Kidney (tissue), 14 donors: Measurements from ENCODE around the gene ANXA10. TPM values are rescaled to one million over a fixed set of nuclear protein-coding genes. Genes with fewer than 3 reads are reported as not detected.
"Not testable (repeated sequence)": the region's sequence is repeated elsewhere in the genome, so short reads cannot be mapped to it uniquely, and the experiment has no call there.

Source experiments
- DNase-seq, 5 donors: peaks; one replicate each; pipeline ENCODE4 v3.0.0-alpha.2; 2013 to 2020
- FAIRE-seq: peaks from 2 replicates; lab custom pipeline; 2012; peaks lifted over from hg19 to GRCh38; lab: Jason Lieb, UNC
- H3K27ac ChIP-seq, 2 donors: one replicate each; pipeline ENCODE4 v1.7.0; 2013; ENCODE audit warnings: low read depth in 2 of 2, low read length in 2 of 2, inconsistent platforms in 1 of 2
- H3K27me3 ChIP-seq: one replicate; pipeline ENCODE4 v1.7.1; 2013; ENCODE audit warnings: low read length, inconsistent platforms; ENCODE audit not compliant: control insufficient read depth, insufficient read depth
- H3K36me3 ChIP-seq, 3 donors: one replicate each; pipeline versions ENCODE4 v1.7.0 to v1.7.1; 2013; ENCODE audit warnings: low read length in 3 of 3, control low read depth in 1 of 3, inconsistent platforms in 1 of 3; ENCODE audit not compliant: insufficient read depth in 3 of 3, control insufficient read depth in 2 of 3
- H3K4me1 ChIP-seq, 3 donors: one replicate each; pipeline versions ENCODE4 v1.7.0 to v1.7.1; 2013; ENCODE audit warnings: low read length in 3 of 3, inconsistent platforms in 1 of 3, low read depth in 1 of 3; ENCODE audit not compliant: control insufficient read depth in 2 of 3, insufficient read depth in 2 of 3
- H3K4me3 ChIP-seq, 3 donors: one replicate each; pipeline versions ENCODE4 v1.7.0 to v1.8.1; 2013; ENCODE audit warnings: low read length in 3 of 3, control low read depth in 1 of 3, inconsistent platforms in 1 of 3
- H3K9ac ChIP-seq, 3 donors: one replicate each; pipeline versions ENCODE4 v1.7.0 to v1.7.1; 2013; ENCODE audit warnings: low read length in 3 of 3, control low read depth in 1 of 3, inconsistent platforms in 1 of 3
- H3K9me3 ChIP-seq, 3 donors: one replicate each; pipeline versions ENCODE4 v1.7.0 to v1.7.1; 2013; ENCODE audit warnings: low read length in 3 of 3, control low read depth in 1 of 3, inconsistent platforms in 1 of 3; ENCODE audit not compliant: control insufficient read depth in 2 of 3, insufficient read depth in 1 of 3
- CTCF ChIP-seq: IDR thresholded peaks from 3 replicates; pipeline ENCODE4 v1.5.1; 2012; ENCODE audit warnings: mild to moderate bottlenecking, moderate library complexity, borderline replicate concordance; ENCODE audit not compliant: insufficient read depth; ENCODE audit errors: extremely low read depth
- intact Hi-C: fragments of 100-400 bp; cut with DNase I; formaldehyde crosslinking; loops from one replicate; pipeline ENCODE4 v1.11.1; 2022
- polyA plus RNA-seq: library from polyadenylated mRNA; stranded (reverse); fragments of 350-450 nt; fragmentation: Illumina TruSeq; extraction: RNeasy Lipid Tissue Mini Kit (QIAGEN cat#74804); gene quantifications from one replicate; pipeline ENCODE4 v1.2.3, GENCODE V29; 2014; ENCODE audit warnings: low read depth, low replicate concordance; ENCODE audit not compliant: insufficient read depth
- total RNA-seq: library from RNA; stranded (reverse); fragmentation: NEBNext Ultra II Directional; extraction: Animal tissue kit (Norgen Biotek cat#: 25700); gene quantifications from one replicate; pipeline ENCODE4 v1.2.1, GENCODE V29; 2021
- donor health status: control.
- donor health status: control.
- donor health status: control.
- donor health status: control.
- donor health status: control.
- donor health status: DM: yes; HTN: yes; CAD: no.
- donor health status: Normal renal cell carcinoma (clear cell type).

Gene ANXA10
- total and polyA plus RNA-seq, 2 donors from 2014 or later, result not detected

GRCh38 chr4:168099195-168099594 lies 6.9 kb downstream of the ANXA10 start:
- intact Hi-C loops, result no loop called here
- H3K4me3 ChIP-seq, result no peak overlapping the region
- FAIRE-seq (no peak), DNase-seq (no peak)
- no peaks in the 10 kb centered on the region for H3K27me3 ChIP-seq
- no peaks in the 10 kb centered on the region for H3K36me3 ChIP-seq
- H3K27ac ChIP-seq, result no peak overlapping the region
- H3K9me3 ChIP-seq, result no peaks in the 10 kb centered on the region
- no peak overlapping the region for H3K9ac ChIP-seq
- TF ChIP-seq CTCF, result no peak
- H3K4me1 ChIP-seq, result no peaks in the 10 kb centered on the region

- H3K4me1 ChIP-seq, result no peaks in the 10 kb centered on the region
- DNase-seq (no peak), FAIRE-seq (no peak)
- H3K9ac ChIP-seq, result no peak overlapping the region
- no peak for TF ChIP-seq CTCF
- intact Hi-C loops, result no loop called here
- H3K27ac ChIP-seq, result no peak overlapping the region
- H3K9me3 ChIP-seq, result no peaks in the 10 kb centered on the region
- H3K36me3 ChIP-seq, result no peaks in the 10 kb centered on the region
- no peaks in the 10 kb centered on the region for H3K27me3 ChIP-seq
- no peak overlapping the region for H3K4me3 ChIP-seq
Measured at GRCh38 chr4:168101026-168101425, 8.7 kb downstream of the ANXA10 start.

- H3K9me3 ChIP-seq, result no peaks in the 10 kb centered on the region
- no peak overlapping the region for H3K4me3 ChIP-seq
- H3K27me3 ChIP-seq, result no peaks in the 10 kb centered on the region
- TF ChIP-seq CTCF, result no peak
- no peak overlapping the region for H3K27ac ChIP-seq
- H3K9ac ChIP-seq, result no peak overlapping the region
- no peaks in the 10 kb centered on the region for H3K36me3 ChIP-seq
- intact Hi-C loops, result no loop called here
- no peaks in the 10 kb centered on the region for H3K4me1 ChIP-seq
- DNase-seq (no peak), FAIRE-seq (no peak)
Measured at GRCh38 chr4:168102403-168102802, 10.1 kb downstream of the ANXA10 start.

DNA sequence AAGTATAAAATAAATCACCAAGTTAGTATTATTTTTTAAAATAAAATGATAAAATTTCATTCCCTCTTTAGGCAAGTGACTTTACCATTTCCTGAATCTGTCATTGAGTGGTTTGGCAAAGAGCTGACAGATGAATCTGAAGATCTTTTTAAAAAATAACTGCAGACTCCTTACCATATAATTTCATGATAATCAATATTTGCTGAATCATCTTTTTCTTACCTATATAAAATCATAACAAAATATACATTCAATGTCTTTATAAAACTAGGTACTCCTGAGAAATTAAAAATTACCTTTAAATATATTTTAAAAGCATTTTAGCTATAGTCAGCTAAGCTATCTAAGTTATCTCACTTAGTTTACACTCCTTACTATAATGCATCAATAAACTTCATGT lies 17.2 kb downstream of the ANXA10 start:
- H3K36me3 ChIP-seq, result no peaks in the 10 kb centered on the region
- FAIRE-seq, result no peak
- no peak overlapping the region for H3K27ac ChIP-seq
- no peaks in the 10 kb centered on the region for H3K27me3 ChIP-seq
- no peak for DNase-seq
- no peak for TF ChIP-seq CTCF
- intact Hi-C loops, result no loop called here
- no peaks in the 10 kb centered on the region for H3K4me1 ChIP-seq
- H3K9ac ChIP-seq, result no peak overlapping the region
- no peak overlapping the region for H3K4me3 ChIP-seq
- no peaks in the 10 kb centered on the region for H3K9me3 ChIP-seq

- H3K9me3 ChIP-seq, H3K4me1 ChIP-seq, H3K4me3 ChIP-seq, intact Hi-C loops, H3K36me3 ChIP-seq, H3K9ac ChIP-seq, DNase-seq, FAIRE-seq, H3K27ac ChIP-seq, H3K27me3 ChIP-seq: not testable (repeated sequence)
Measured at GRCh38 chr4:168113059-168113458, 20.7 kb downstream of the ANXA10 start.
